ENCODE data around the gene GPR143. TPM values are rescaled to one million over a fixed set of nuclear protein-coding genes. Genes with fewer than 3 reads are reported as not detected.

GPR143 gene
- total RNA-seq, 2 donors from 2014 or later = 0.62 to 0.74 TPM

DNA sequence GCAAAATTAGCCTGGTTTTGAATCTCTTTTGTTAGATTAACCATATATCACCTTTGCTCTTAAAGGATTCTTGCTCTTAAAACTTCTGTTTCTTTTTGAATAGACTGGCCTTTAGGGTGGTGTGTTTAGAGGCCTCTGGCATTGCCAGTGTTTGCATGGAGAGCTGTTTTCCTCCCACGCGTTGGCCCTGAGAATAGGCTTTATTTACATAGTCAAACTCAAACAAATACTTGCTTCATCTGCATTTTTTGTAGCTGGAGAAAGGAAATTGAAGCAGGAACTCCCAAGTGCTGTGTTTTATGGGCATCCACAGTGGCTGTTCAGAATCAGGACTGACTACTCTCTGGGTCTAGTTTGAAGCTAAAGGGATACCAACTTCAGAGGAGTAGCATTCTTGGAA, 23.3 kb upstream of the GPR143 start:
- Histone ChIP-seq H3K36me3 (no peaks in the 10 kb centered on the region), H3K27ac (no peak overlapping the region), H3K4me3 (no peak overlapping the region), H3K4me1 (no peaks in the 10 kb centered on the region), H3K9me3 (no peaks in the 10 kb centered on the region), H3K27me3 (peaks cover 9% of the 10 kb centered on the region), H3K9ac (ENCODE audit: low read depth in 2 of 2, low read length in 2 of 2) (no peak overlapping the region)
- DNase-seq = no peak
- intact Hi-C loops (cut with DNase I) = no loop called here
- TF ChIP-seq, protein P1, sequence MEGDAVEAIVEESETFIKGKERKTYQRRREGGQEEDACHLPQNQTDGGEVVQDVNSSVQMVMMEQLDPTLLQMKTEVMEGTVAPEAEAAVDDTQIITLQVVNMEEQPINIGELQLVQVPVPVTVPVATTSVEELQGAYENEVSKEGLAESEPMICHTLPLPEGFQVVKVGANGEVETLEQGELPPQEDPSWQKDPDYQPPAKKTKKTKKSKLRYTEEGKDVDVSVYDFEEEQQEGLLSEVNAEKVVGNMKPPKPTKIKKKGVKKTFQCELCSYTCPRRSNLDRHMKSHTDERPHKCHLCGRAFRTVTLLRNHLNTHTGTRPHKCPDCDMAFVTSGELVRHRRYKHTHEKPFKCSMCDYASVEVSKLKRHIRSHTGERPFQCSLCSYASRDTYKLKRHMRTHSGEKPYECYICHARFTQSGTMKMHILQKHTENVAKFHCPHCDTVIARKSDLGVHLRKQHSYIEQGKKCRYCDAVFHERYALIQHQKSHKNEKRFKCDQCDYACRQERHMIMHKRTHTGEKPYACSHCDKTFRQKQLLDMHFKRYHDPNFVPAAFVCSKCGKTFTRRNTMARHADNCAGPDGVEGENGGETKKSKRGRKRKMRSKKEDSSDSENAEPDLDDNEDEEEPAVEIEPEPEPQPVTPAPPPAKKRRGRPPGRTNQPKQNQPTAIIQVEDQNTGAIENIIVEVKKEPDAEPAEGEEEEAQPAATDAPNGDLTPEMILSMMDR (IDR thresholded peaks at IDR 0.05) = no peak

DNA sequence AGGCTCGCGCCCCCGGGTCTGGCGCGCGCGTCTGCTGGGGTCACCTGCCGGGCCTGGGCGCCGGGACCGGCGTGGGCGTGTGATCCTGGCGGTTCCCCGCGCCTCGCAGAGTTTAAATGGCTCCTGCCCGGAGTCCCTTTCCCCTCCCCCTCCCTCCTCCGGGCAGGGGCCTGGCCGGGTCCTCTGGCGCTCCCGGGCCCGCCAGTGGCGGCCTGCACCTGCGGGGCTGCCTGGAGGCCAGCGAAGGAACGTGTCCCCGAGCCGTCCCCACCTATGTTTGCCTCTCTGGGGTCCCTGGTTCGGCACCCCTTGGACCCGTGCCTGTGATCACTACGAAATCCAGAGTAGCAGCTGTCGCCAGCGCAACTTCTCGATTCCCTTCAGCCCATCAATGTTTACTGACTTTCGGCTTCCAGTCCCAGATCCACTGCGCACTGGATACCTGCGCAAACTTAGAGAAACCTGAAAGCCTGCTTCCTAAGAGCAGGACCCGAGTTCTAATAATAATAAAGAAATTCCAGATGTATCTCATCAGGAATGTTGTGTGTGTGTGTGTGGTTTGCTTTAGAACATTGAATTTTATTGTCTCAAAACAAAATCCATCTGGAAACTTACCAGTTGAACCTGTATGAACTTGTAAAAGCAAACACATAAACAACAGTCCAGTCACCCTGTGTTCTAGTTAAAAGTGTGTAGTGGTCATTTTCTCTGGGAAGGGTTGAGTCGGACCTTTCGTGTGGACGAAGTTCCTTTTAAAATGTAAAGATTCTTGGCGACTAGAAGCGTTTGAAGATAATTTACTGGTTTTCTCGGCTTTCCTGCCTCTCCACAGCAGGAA, 21.4 kb upstream of the GPR143 start:
- DNase-seq = no peak
- Histone ChIP-seq H3K4me3 (peak overlapping the region; percentile 44), H3K27ac (peak overlapping the region; percentile 47), H3K9me3 (no peaks in the 10 kb centered on the region), H3K27me3 (peaks cover 9% of the 10 kb centered on the region), H3K36me3 (no peaks in the 10 kb centered on the region), H3K4me1 (no peaks in the 10 kb centered on the region), H3K9ac (ENCODE audit: low read depth in 2 of 2, low read length in 2 of 2) (peak overlapping the region in 1 of 2 donors; percentile 60)
- TF ChIP-seq, protein P1 (IDR thresholded peaks at IDR 0.05) = no peak
- intact Hi-C loops (cut with DNase I) = no loop called here

DNA sequence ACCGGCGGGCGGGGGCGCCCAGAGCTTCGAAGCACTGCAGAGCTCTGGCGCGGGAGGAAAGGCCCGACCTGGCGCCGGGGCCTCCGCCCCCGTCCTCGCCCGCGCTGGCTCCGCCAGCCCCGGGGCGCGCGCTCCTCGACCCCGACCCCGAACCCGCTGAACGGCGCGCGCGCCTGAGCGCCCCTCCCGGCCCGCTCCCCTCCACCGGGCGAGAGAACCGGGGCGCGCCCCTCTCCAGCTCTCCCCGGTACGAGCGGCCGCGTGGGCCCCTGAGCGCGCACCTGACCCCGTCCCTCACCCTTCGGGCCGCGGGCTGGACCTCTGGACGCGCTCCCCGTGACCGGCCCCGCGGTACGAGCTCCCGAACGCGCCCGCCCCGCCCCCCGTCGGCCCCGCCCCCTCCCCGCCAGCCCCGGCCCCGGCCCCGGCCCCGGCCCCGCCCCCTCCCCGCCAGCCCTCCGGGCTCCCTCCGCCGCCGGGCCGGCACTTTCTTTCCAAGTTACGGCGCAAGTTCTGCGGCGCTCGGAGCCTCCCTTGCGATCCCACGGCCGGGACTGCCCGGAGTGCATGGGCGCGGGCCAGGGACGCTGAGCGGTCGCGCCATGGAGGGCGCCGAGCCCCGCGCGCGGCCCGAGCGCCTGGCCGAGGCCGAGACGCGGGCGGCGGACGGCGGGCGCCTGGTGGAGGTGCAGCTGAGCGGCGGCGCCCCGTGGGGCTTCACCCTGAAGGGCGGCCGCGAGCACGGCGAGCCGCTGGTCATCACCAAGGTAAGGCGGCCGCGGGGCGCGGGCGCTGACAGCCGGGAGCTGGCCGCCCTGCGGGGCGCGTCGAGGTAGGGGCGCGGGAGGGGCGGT, 20.5 kb upstream of the GPR143 start, which contains the start of gene SHROOM2:
Gene SHROOM2 (plus strand): TSS at position 486 of the 854 bp plus-strand sequence. CDS start 117 bp downstream, at position 603.
- intact Hi-C loops (cut with DNase I) = no loop called here
- peak; percentile 24 for DNase-seq
- no peaks in the 10 kb centered on the region for H3K4me1 ChIP-seq
- no peaks in the 10 kb centered on the region for H3K36me3 ChIP-seq
- peak within 1 kb of the TSS; percentile 47 for H3K27ac ChIP-seq
- TF ChIP-seq, protein P1 (IDR thresholded peaks at IDR 0.05) = no peak
- H3K9me3 ChIP-seq = no peaks in the 10 kb centered on the region
- H3K27me3 ChIP-seq = peaks cover 9% of the 10 kb centered on the region
- peak within 1 kb of the TSS; percentile 46 to 60 for H3K9ac ChIP-seq (ENCODE audit: low read depth in 2 of 2, low read length in 2 of 2)
- peak within 1 kb of the TSS; percentile 44 for H3K4me3 ChIP-seq

DNA sequence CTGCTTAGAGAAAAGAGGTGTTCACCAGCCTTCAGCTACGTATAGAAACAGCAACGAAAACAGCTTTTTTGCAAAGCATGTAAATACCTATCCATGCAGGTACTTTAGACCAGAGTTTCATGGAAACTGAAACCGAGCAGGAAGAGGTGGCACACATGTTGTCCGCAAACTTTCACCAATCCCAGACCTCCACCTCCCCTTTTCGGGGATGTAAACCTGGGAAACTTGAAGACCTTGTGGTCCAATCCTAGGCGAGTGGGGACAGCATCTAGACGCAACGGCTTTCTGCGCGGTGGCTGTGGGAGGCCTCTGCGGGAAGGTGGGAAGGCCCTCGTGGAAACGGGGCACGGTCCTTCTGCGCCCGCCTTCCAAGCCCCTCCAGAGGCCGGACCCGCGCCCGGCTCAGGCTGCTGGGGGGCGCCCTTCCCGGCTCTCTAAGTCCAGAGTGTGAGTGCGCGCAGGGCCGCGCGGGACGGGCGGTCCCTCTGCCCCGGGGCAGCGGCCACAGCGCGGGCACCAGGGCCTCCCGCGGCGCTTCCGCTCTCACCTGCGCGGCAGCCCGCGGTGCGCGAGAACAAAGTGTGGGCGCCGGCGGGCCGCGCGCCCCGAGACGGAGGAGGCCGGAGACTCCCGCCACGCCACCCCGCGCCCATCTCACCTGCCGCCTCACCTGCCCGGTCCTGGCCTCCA, 19.8 kb upstream of the GPR143 start:
- Histone ChIP-seq H3K4me3 (peak overlapping the region; percentile 44), H3K9me3 (no peaks in the 10 kb centered on the region), H3K27me3 (peaks cover 9% of the 10 kb centered on the region), H3K4me1 (no peaks in the 10 kb centered on the region), H3K27ac (no peak overlapping the region), H3K9ac (ENCODE audit: low read depth in 2 of 2, low read length in 2 of 2) (peak overlapping the region; percentile 2 to 46), H3K36me3 (no peaks in the 10 kb centered on the region)
- TF ChIP-seq, protein P1 (IDR thresholded peaks at IDR 0.05) = no peak
- DNase-seq = no peak
- intact Hi-C loops (cut with DNase I) = no loop called here

DNA sequence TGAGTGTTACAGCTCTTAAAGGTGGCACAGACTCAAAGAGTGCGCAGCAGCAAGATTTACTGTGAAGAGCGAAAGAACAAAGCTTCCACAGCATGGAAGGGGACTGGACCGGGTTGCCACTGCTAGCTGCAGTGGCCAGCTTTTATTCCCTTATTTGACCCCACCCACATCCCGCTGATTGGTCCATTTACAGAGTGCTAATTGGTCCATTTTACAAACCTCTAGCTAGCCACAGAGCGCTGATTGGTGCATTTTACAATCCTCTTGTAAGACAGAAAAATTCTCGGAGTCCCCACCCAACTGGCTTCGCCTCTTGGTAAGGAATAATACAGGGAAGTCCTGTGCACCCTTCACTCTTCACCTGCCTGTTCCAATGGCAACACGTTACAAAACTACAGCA, 18.7 kb upstream of the GPR143 start:
- Histone ChIP-seq H3K36me3 (no peaks in the 10 kb centered on the region), H3K27ac (no peak overlapping the region), H3K9ac (ENCODE audit: low read depth in 2 of 2, low read length in 2 of 2) (no peak overlapping the region), H3K27me3 (peaks cover 9% of the 10 kb centered on the region), H3K4me1 (no peaks in the 10 kb centered on the region), H3K4me3 (no peak overlapping the region), H3K9me3 (no peaks in the 10 kb centered on the region)
- intact Hi-C loops (cut with DNase I) = no loop called here
- TF ChIP-seq, protein P1 (IDR thresholded peaks at IDR 0.05) = no peak
- DNase-seq = no peak

Measured in colonic mucosa (tissue), 4 donors.